ENCODE measurements around the gene TMEM151A.

- no peak for TF ChIP-seq CTCF (conservative IDR thresholded peaks at IDR 0.05; ENCODE audit: low read depth, low read length)
- TF ChIP-seq FOS (IDR thresholded peaks at IDR 0.05; ENCODE audit: low read depth, low read length), result no peak
- TF ChIP-seq CEBPB (IDR thresholded peaks at IDR 0.05; ENCODE audit: low read depth, low read length), result no peak
- TF ChIP-seq, protein P1, sequence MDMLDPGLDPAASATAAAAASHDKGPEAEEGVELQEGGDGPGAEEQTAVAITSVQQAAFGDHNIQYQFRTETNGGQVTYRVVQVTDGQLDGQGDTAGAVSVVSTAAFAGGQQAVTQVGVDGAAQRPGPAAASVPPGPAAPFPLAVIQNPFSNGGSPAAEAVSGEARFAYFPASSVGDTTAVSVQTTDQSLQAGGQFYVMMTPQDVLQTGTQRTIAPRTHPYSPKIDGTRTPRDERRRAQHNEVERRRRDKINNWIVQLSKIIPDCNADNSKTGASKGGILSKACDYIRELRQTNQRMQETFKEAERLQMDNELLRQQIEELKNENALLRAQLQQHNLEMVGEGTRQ (IDR thresholded peaks at IDR 0.05; ENCODE audit: low read depth, low read length), result no peak
- TF ChIP-seq MAZ (IDR thresholded peaks at IDR 0.05; ENCODE audit: borderline replicate concordance, low read depth, low read length), result no peak
- TF ChIP-seq POLR2A (IDR thresholded peaks at IDR 0.05; ENCODE audit: low read depth, low read length), result no peak; the same call in 1 of the 2 replicates
- TF ChIP-seq MAFK (IDR thresholded peaks at IDR 0.05; ENCODE audit: low read depth, low read length), result no peak
- no peak for TF ChIP-seq RAD21 (IDR thresholded peaks at IDR 0.05; ENCODE audit: low read length)
- TF ChIP-seq, protein P2, sequence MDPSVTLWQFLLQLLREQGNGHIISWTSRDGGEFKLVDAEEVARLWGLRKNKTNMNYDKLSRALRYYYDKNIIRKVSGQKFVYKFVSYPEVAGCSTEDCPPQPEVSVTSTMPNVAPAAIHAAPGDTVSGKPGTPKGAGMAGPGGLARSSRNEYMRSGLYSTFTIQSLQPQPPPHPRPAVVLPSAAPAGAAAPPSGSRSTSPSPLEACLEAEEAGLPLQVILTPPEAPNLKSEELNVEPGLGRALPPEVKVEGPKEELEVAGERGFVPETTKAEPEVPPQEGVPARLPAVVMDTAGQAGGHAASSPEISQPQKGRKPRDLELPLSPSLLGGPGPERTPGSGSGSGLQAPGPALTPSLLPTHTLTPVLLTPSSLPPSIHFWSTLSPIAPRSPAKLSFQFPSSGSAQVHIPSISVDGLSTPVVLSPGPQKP (IDR thresholded peaks at IDR 0.05; ENCODE audit: borderline replicate concordance, low read depth, low read length), result no peak
- no peak for TF ChIP-seq RCOR1 (IDR thresholded peaks at IDR 0.05; ENCODE audit: insufficient replicate concordance, low read length)
Observed at GRCh38 chr11:66328031-66328301, 36.3 kb downstream of the TMEM151A start.

All from IMR-90 (cell line).